Suprapubic skin (tissue), 4 donors: ENCODE data around the gene EPS15. TPM values are rescaled to one million over a fixed set of nuclear protein-coding genes. Genes with fewer than 3 reads are reported as not detected.

Experiments used
- DNase-seq, 2 donors: peaks; one replicate each; pipeline ENCODE4 v3.0.0-alpha.2; 2019; ENCODE audit warnings: low spot score in 2 of 2
- H3K27ac ChIP-seq: fragments of 200-600 bp; sonication (generic); one replicate; pipeline ENCODE4 v1.5.1; 2019
- H3K27me3 ChIP-seq: fragments of 200-600 bp; sonication (generic); one replicate; pipeline ENCODE4 v1.5.1; 2019
- H3K36me3 ChIP-seq: fragments of 200-600 bp; sonication (generic); one replicate; pipeline ENCODE4 v1.5.1; 2019
- H3K4me1 ChIP-seq: fragments of 200-600 bp; sonication (generic); one replicate; pipeline ENCODE4 v1.5.1; 2019
- H3K4me3 ChIP-seq: fragments of 200-600 bp; sonication (generic); one replicate; pipeline ENCODE4 v1.5.1; 2019; ENCODE audit warnings: mild to moderate bottlenecking
- H3K9me3 ChIP-seq: fragments of 200-600 bp; sonication (generic); one replicate; pipeline ENCODE4 v1.5.1; 2019
- EP300 ChIP-seq: sonication (generic); formaldehyde crosslinking; IDR thresholded peaks from one replicate; pipeline ENCODE4 v1.6.1; 2017; ENCODE audit warnings: antibody characterized with exemption
- POLR2A ChIP-seq, 2 donors: fragments of 450-650 bp; IDR thresholded peaks; one replicate each; pipeline ENCODE4 v1.6.1; 2017; ENCODE audit warnings: antibody characterized with exemption in 2 of 2, mild to moderate bottlenecking in 2 of 2, moderate library complexity in 2 of 2
- POLR2AphosphoS5 ChIP-seq, 3 donors: sonication (generic); formaldehyde crosslinking; IDR thresholded peaks; one replicate each; pipeline ENCODE4 v1.6.1; 2017; ENCODE audit warnings: antibody characterized with exemption in 3 of 3
- WGBS: methylation state at CpG from one replicate; pipeline ENCODE4 v1.1.5; 2018; 5-methylcytosine and 5-hydroxymethylcytosine counted together
- total RNA-seq, 4 donors: library from RNA; depleted of rRNA; stranded (reverse); fragments of >200 nt; gene quantifications; one replicate each; pipeline ENCODE4 v1.1.0, GENCODE V29; 2016
- TF ChIP-seq, protein P1 (sequence below), 2 donors: fragments of 200-600 bp in 1 of 2; fragments of 450-650 bp in 1 of 2; sonication (generic) in 1 of 2; IDR thresholded peaks; one replicate each; pipeline ENCODE4 v1.5.1; 2016 to 2019; ENCODE audit warnings: antibody characterized with exemption in 2 of 2, mild to moderate bottlenecking in 1 of 2, moderate library complexity in 1 of 2

EPS15 gene
- total RNA-seq, 4 donors from 2014 or later, result 57.1 to 127 (median 81.5) TPM

DNA sequence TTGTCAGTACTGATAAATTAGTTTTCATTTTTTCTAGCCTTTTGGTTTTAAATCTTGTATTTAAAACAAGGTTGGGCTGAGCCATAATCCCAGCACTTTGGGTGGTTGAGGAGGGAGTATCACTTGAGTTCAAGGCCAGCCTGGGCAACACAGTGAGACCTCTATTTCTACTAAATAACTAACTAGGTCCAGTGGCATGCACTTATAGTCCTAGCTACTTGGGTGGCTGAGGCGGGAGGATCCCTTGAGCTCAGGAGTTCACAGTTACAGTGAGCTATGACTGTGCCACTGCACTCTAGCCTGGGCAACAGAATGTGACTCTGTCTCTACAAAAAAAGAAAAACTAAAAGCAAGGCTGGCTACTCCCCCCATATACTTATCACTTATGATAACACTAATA lies 167.2 kb downstream of the EPS15 start:
- Histone ChIP-seq H3K4me3 (no peak overlapping the region), H3K27ac (no peak overlapping the region), H3K4me1 (peaks cover 6% of the 10 kb centered on the region), H3K27me3 (no peaks in the 10 kb centered on the region), H3K9me3 (no peaks in the 10 kb centered on the region), H3K36me3 (peaks cover 17% of the 10 kb centered on the region)
- no peak for DNase-seq
- TF ChIP-seq POLR2A (IDR thresholded peaks at IDR 0.05) (no peak), EP300 (no peak), POLR2AphosphoS5 (IDR thresholded peaks at IDR 0.05) (no peak)
- TF ChIP-seq, protein P1, sequence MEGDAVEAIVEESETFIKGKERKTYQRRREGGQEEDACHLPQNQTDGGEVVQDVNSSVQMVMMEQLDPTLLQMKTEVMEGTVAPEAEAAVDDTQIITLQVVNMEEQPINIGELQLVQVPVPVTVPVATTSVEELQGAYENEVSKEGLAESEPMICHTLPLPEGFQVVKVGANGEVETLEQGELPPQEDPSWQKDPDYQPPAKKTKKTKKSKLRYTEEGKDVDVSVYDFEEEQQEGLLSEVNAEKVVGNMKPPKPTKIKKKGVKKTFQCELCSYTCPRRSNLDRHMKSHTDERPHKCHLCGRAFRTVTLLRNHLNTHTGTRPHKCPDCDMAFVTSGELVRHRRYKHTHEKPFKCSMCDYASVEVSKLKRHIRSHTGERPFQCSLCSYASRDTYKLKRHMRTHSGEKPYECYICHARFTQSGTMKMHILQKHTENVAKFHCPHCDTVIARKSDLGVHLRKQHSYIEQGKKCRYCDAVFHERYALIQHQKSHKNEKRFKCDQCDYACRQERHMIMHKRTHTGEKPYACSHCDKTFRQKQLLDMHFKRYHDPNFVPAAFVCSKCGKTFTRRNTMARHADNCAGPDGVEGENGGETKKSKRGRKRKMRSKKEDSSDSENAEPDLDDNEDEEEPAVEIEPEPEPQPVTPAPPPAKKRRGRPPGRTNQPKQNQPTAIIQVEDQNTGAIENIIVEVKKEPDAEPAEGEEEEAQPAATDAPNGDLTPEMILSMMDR (IDR thresholded peaks at IDR 0.05), result no peak
- WGBS, result 100% methylated on average over 1 of the region's 1 CpG

DNA sequence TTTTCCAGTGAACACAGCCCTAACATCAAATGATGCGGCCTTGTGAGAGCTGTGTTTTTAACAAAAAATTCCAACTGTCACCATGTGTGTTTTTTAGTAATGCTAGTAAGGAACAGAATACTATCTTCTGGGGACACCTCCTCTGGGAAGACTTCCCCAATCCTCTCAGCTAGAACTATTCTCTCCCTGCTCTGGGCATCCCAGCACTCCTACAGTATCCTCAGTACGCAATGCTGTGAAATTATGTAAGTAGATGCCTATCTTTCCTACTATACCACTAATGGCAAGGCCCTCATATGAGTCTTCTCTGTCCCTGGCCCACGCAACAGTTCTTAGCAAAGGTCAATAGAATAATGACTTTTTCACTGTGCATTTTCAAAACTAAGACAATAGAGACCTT lies 169.2 kb downstream of the EPS15 start:
- no peaks in the 10 kb centered on the region for H3K9me3 ChIP-seq
- peaks cover 6% of the 10 kb centered on the region for H3K27me3 ChIP-seq
- H3K27ac ChIP-seq, result no peak overlapping the region
- TF ChIP-seq, protein P1 (IDR thresholded peaks at IDR 0.05), result no peak
- TF ChIP-seq POLR2A (IDR thresholded peaks at IDR 0.05), result no peak
- TF ChIP-seq EP300, result no peak
- TF ChIP-seq POLR2AphosphoS5 (IDR thresholded peaks at IDR 0.05), result no peak
- no peak overlapping the region for H3K4me3 ChIP-seq
- H3K36me3 ChIP-seq, result peaks cover 10% of the 10 kb centered on the region
- no peak for DNase-seq
- peaks cover 20% of the 10 kb centered on the region for H3K4me1 ChIP-seq
- 93% methylated on average over 3 of the region's 3 CpGs for WGBS

DNA sequence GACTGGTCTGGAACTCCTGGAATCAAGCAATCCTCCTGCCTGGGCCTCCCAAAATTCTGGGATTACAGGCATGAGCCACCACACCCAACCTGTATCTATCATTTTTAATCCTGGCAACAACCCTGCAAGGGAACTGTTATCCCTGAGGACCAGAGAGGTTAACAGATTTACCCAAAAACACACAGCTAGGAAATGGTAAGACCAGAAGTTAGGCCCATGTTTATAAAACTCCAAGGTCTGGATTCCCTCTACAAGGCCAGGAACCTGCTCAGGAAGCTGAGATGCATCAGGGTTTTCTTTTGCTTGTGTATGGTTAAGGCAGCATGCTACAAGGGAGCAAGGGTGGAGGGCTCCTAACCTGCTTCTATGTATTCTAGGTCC lies 170.9 kb downstream of the EPS15 start:
- peaks cover 26% of the 10 kb centered on the region for H3K4me1 ChIP-seq
- TF ChIP-seq POLR2AphosphoS5 (IDR thresholded peaks at IDR 0.05) (no peak), EP300 (no peak), POLR2A (IDR thresholded peaks at IDR 0.05) (no peak)
- TF ChIP-seq, protein P1 (IDR thresholded peaks at IDR 0.05), result no peak
- H3K27ac ChIP-seq, result no peak overlapping the region
- H3K36me3 ChIP-seq, result no peaks in the 10 kb centered on the region
- no peaks in the 10 kb centered on the region for H3K9me3 ChIP-seq
- DNase-seq, result no peak
- H3K4me3 ChIP-seq, result no peak overlapping the region
- peaks cover 14% of the 10 kb centered on the region for H3K27me3 ChIP-seq

DNA sequence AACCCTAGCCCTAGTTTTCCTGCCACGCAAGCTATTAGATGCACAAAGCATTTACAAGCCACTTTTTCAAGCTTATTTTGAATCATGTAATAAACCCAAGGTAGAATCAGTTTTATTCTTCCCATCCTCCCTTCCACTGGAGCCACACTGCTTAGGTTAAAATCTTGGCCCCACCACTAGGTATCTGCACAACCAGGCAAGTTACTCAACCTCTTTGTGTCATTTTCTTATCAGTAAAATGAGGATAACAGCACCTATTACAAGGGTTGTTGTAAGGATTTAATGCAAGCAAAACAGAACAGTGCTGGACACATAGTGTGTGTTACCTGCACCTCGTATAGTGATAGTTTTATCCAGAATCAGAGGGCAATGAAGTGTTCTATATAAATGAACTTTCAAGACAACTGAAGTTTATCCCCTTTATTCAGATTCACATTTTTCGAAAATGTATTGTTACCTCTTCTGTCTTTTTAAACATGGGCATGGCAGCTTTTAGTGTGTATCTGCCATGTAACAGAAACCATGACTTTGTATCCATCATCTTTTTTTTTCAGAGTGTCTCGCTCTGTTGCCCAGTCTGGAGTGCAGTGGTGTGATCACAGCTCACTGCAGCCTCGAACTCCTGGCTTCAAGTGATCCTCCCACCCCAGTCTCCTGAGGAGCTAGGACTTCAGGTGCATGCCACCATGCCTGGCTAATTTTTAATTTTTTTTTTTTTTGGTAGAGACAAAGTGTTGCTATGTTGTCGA lies 171.5 kb downstream of the EPS15 start:
- no peak for TF ChIP-seq POLR2A (IDR thresholded peaks at IDR 0.05)
- TF ChIP-seq, protein P1 (IDR thresholded peaks at IDR 0.05), result no peak
- no peak for TF ChIP-seq POLR2AphosphoS5 (IDR thresholded peaks at IDR 0.05)
- no peak for TF ChIP-seq EP300
- peaks cover 16% of the 10 kb centered on the region for H3K27me3 ChIP-seq
- H3K4me1 ChIP-seq, result peaks cover 26% of the 10 kb centered on the region
- H3K27ac ChIP-seq, result no peak overlapping the region
- no peaks in the 10 kb centered on the region for H3K36me3 ChIP-seq
- H3K9me3 ChIP-seq, result no peaks in the 10 kb centered on the region
- H3K4me3 ChIP-seq, result no peak overlapping the region
- no peak for DNase-seq
- WGBS, result 90% methylated on average over 6 of the region's 6 CpGs

DNA sequence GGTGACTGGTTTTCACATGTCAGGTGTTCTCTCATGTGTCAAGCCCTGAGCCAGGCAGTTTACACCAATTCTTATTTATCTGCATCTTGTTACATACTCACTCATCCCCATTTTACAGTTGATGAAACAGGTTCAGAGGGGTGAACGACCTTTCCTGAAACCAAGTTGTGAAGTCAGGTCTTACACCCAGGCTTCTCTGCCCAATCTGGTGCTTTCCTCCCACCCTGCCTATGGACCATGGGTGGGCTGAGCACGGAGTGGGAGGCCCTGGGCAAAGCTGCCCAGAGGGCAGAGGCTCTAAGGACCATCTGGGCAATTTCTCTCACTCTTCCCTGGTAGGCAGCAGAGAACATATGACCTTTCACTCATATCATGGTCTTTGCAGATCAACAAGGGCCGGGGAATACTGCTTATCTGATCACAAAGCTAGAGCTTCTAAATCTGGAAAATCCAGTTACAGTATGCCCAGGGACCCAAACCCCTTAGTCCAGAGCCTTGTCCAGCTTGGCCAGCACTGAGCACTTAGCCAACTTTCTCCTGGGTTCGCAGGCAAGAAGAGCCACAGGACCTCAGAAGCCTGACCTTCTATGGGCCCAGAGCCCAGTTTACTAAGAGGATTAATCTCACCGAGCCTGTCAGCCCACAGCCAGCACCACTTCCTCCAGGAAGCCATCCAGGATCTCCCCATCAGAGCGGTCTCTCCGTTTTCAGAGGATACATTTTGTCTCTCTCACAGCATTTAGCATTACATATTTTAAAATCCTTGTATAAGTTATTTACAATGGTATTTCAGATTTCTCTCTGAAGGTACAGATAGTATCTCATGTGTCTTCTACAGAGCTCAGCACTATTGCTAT lies 172.8 kb downstream of the EPS15 start:
- H3K27ac ChIP-seq, result no peak overlapping the region
- H3K36me3 ChIP-seq, result no peaks in the 10 kb centered on the region
- H3K27me3 ChIP-seq, result peaks cover 16% of the 10 kb centered on the region
- no peaks in the 10 kb centered on the region for H3K9me3 ChIP-seq
- peaks cover 26% of the 10 kb centered on the region for H3K4me1 ChIP-seq
- DNase-seq, result no peak
- 75% methylated on average over 7 of the region's 7 CpGs for WGBS
- no peak overlapping the region for H3K4me3 ChIP-seq
- TF ChIP-seq POLR2AphosphoS5 (IDR thresholded peaks at IDR 0.05), result no peak
- TF ChIP-seq POLR2A (IDR thresholded peaks at IDR 0.05), result no peak
- TF ChIP-seq, protein P1 (IDR thresholded peaks at IDR 0.05), result no peak
- TF ChIP-seq EP300, result no peak
